CD4-positive, CD25-positive, alpha-beta regulatory T cell (primary cell): ENCODE data around the gene DPY19L3. TPM values are rescaled to one million over a fixed set of nuclear protein-coding genes. Genes with fewer than 3 reads are reported as not detected.
A peak's percentile ranks its signal among the peaks of the same experiment; 100 is the strongest.

Experiments used
- ATAC-seq, 2 donors: fragments of 150-1000 bp; cut with Tn5 transposase; one replicate each; pipeline ENCODE4 v1.10.0; 2021; ENCODE audit warnings: low read depth in 2 of 2, moderate number of reproducible peaks in 2 of 2, moderate library complexity in 1 of 2
- DNase-seq, 3 donors: peaks; one replicate each; pipeline versions ENCODE4 v3.0.0 to v3.0.0-alpha.2; 2012 to 2022; ENCODE audit warnings: mixed read lengths in 1 of 3
- H3K27ac ChIP-seq: one replicate; pipeline ENCODE4 v1.7.0; 2013; ENCODE audit warnings: mild to moderate bottlenecking, low read length; ENCODE audit not compliant: insufficient read depth, poor library complexity, severe bottlenecking
- H3K27me3 ChIP-seq: one replicate; pipeline ENCODE4 v1.7.0; 2013; ENCODE audit warnings: low read length; ENCODE audit not compliant: control insufficient read depth, insufficient read depth
- H3K36me3 ChIP-seq: one replicate; pipeline ENCODE4 v1.7.0; 2013; ENCODE audit warnings: mild to moderate bottlenecking, low read length, moderate library complexity; ENCODE audit not compliant: control insufficient read depth, insufficient read depth
- H3K4me1 ChIP-seq: 2 replicates; pipeline ENCODE4 v1.7.0; 2013; ENCODE audit warnings: mild to moderate bottlenecking, low read length; ENCODE audit not compliant: insufficient read depth, control insufficient read depth, poor library complexity, severe bottlenecking
- H3K4me3 ChIP-seq: one replicate; pipeline ENCODE4 v1.7.0; 2013; ENCODE audit warnings: low read depth, mild to moderate bottlenecking, low read length, moderate library complexity
- H3K9me3 ChIP-seq, 2 experiments: 1 replicate in 1 of 2; 2 replicates in 1 of 2; pipeline ENCODE4 v1.7.0; 2013; ENCODE audit warnings: low read length in 2 of 2, mild to moderate bottlenecking in 1 of 2, moderate library complexity in 1 of 2; ENCODE audit not compliant: control insufficient read depth in 2 of 2
- H3K27ac Mint-ChIP-seq, 3 donors: one replicate each; pipeline ENCODE4 v1.8.0; 2020 to 2022; ENCODE audit warnings: mild to moderate bottlenecking in 3 of 3, mixed read lengths in 3 of 3, moderate library complexity in 2 of 3
- H3K27me3 Mint-ChIP-seq: one replicate; pipeline ENCODE4 v1.8.0; 2022; ENCODE audit warnings: mild to moderate bottlenecking, mixed read lengths
- H3K36me3 Mint-ChIP-seq: one replicate; pipeline ENCODE4 v1.8.0; 2020; ENCODE audit warnings: mixed read lengths
- H3K4me1 Mint-ChIP-seq, 4 donors: one replicate each; pipeline ENCODE4 v1.8.0; 2020 to 2022; ENCODE audit warnings: mixed read lengths in 4 of 4, mild to moderate bottlenecking in 1 of 4
- H3K4me3 Mint-ChIP-seq, 4 donors: one replicate each; pipeline ENCODE4 v1.8.0; 2020 to 2022; ENCODE audit warnings: mild to moderate bottlenecking in 4 of 4, mixed read lengths in 4 of 4, moderate library complexity in 3 of 4
- H3K9me3 Mint-ChIP-seq, 7 donors: one replicate each; pipeline ENCODE4 v1.8.0; 2020 to 2022; ENCODE audit warnings: mixed read lengths in 7 of 7, mild to moderate bottlenecking in 3 of 7, moderate library complexity in 2 of 7
- polyA plus RNA-seq, 4 donors: library from polyadenylated mRNA; unstranded; fragments of 300-500 nt; fragmentation: Illumina TruSeq; gene quantifications; one replicate each; pipeline ENCODE4 v1.2.3, GENCODE V29; 2021
- total RNA-seq: library from RNA; stranded (reverse); gene quantifications from one replicate; pipeline ENCODE4 v1.2.3, GENCODE V29; 2022

DPY19L3 gene
- total and polyA plus RNA-seq, 5 donors from 2014 or later: 4.5 to 17.4 (median 5.9) TPM

- no peak for ATAC-seq
- Mint-ChIP-seq H3K4me1 (peaks cover 2 to 7% (median 4%) of the 10 kb centered on the region in 4 donors), H3K4me3 (peak overlapping the region in 1 of 4 donors; percentile 9), H3K9me3 (no peaks in the 10 kb centered on the region), H3K27ac (no peak overlapping the region), H3K36me3 (peaks cover 4% of the 10 kb centered on the region), H3K27me3 (no peaks in the 10 kb centered on the region)
- no peak overlapping the region for H3K4me3 ChIP-seq
- H3K27me3 ChIP-seq: no peaks in the 10 kb centered on the region
- H3K36me3 ChIP-seq: no peaks in the 10 kb centered on the region
- no peak overlapping the region for H3K27ac ChIP-seq
- no peaks in the 10 kb centered on the region for H3K4me1 ChIP-seq
- H3K9me3 ChIP-seq: no peaks in the 10 kb centered on the region
- DNase-seq: no peak
These were observed 7.9 kb upstream of the DPY19L3 start for GRCh38 chr19:32397671-32398101.

GRCh38 chr19:32401992-32402391, 3.6 kb upstream of the DPY19L3 start:
- Histone ChIP-seq H3K27me3 (no peaks in the 10 kb centered on the region), H3K27ac (no peak overlapping the region), H3K9me3 (no peaks in the 10 kb centered on the region), H3K36me3 (no peaks in the 10 kb centered on the region), H3K4me3 (no peak overlapping the region), H3K4me1 (peaks cover 16% of the 10 kb centered on the region)
- no peaks in the 10 kb centered on the region for H3K36me3 Mint-ChIP-seq
- ATAC-seq (no peak), DNase-seq (no peak)
- H3K27me3 Mint-ChIP-seq: no peaks in the 10 kb centered on the region
- H3K4me3 Mint-ChIP-seq: peak overlapping the region in 2 of 4 donors; percentile 56 to 72
- peak overlapping the region in 1 of 3 donors; percentile 43 for H3K27ac Mint-ChIP-seq
- H3K9me3 Mint-ChIP-seq: no peaks in the 10 kb centered on the region
- peaks cover 4 to 26% (median 8%) of the 10 kb centered on the region in 4 donors for H3K4me1 Mint-ChIP-seq

GRCh38 chr19:32403291-32403995, 2.1 kb upstream of the DPY19L3 start:
- peak overlapping the region in 1 of 3 donors; percentile 86 for H3K27ac Mint-ChIP-seq
- Histone ChIP-seq H3K36me3 (no peaks in the 10 kb centered on the region), H3K9me3 (no peaks in the 10 kb centered on the region), H3K27me3 (no peaks in the 10 kb centered on the region), H3K4me3 (no peak overlapping the region), H3K27ac (no peak overlapping the region), H3K4me1 (peaks cover 16% of the 10 kb centered on the region)
- no peaks in the 10 kb centered on the region for H3K27me3 Mint-ChIP-seq
- H3K9me3 Mint-ChIP-seq: no peaks in the 10 kb centered on the region
- no peak for DNase-seq
- peaks cover 4% of the 10 kb centered on the region for H3K36me3 Mint-ChIP-seq
- H3K4me3 Mint-ChIP-seq: peak overlapping the region; percentile 76 to 91 (median 84)
- no peak for ATAC-seq
- H3K4me1 Mint-ChIP-seq: peaks cover 4 to 34% (median 14%) of the 10 kb centered on the region in 4 donors

GRCh38 chr19:32404213-32404932, 1.2 kb upstream of the DPY19L3 start:
- peaks cover 1% of the 10 kb centered on the region for H3K36me3 ChIP-seq
- H3K9me3 Mint-ChIP-seq: no peaks in the 10 kb centered on the region
- H3K27me3 Mint-ChIP-seq: no peaks in the 10 kb centered on the region
- H3K27me3 ChIP-seq: no peaks in the 10 kb centered on the region
- peaks cover 7% of the 10 kb centered on the region for H3K36me3 Mint-ChIP-seq
- ATAC-seq: no peak
- H3K27ac ChIP-seq: peak overlapping the region; percentile 85
- H3K4me1 Mint-ChIP-seq: peaks cover 4 to 34% (median 14%) of the 10 kb centered on the region in 4 donors
- peak overlapping the region; percentile 6 to 92 (median 86) for H3K27ac Mint-ChIP-seq
- peak overlapping the region; percentile 64 for H3K4me3 ChIP-seq
- peaks cover 16% of the 10 kb centered on the region for H3K4me1 ChIP-seq
- no peak for DNase-seq
- H3K9me3 ChIP-seq: no peaks in the 10 kb centered on the region
- peak overlapping the region; percentile 80 to 91 (median 88) for H3K4me3 Mint-ChIP-seq

- H3K4me1 Mint-ChIP-seq: peaks cover 4 to 34% (median 14%) of the 10 kb centered on the region in 4 donors
These were observed 588 bp upstream of the DPY19L3 start for GRCh38 chr19:32404933-32405430.

GRCh38 chr19:32406161-32407003, 812 bp downstream of the DPY19L3 start:
- Mint-ChIP-seq H3K27ac (peak overlapping the region; percentile 74 to 88 (median 86)), H3K4me1 (peaks cover 0 to 34% (median 14%) of the 10 kb centered on the region in 4 donors), H3K36me3 (peaks cover 10% of the 10 kb centered on the region), H3K4me3 (peak overlapping the region; percentile 89 to 97 (median 94)), H3K9me3 (no peaks in the 10 kb centered on the region), H3K27me3 (no peaks in the 10 kb centered on the region)
- H3K4me1 ChIP-seq: peaks cover 16% of the 10 kb centered on the region
- ATAC-seq: no peak
- peak overlapping the region; percentile 59 for H3K4me3 ChIP-seq
- no peak for DNase-seq
- no peak overlapping the region for H3K27ac ChIP-seq
- H3K36me3 ChIP-seq: peaks cover 13% of the 10 kb centered on the region
- no peaks in the 10 kb centered on the region for H3K27me3 ChIP-seq
- no peaks in the 10 kb centered on the region for H3K9me3 ChIP-seq

More at GRCh38 chr19:32404933-32405430, 588 bp upstream of the DPY19L3 start:
- Histone ChIP-seq H3K9me3 (no peaks in the 10 kb centered on the region), H3K27me3 (no peaks in the 10 kb centered on the region), H3K27ac (peak overlapping the region; percentile 85), H3K4me3 (peak overlapping the region; percentile 64), H3K4me1 (peaks cover 16% of the 10 kb centered on the region), H3K36me3 (peaks cover 6% of the 10 kb centered on the region)
- Mint-ChIP-seq H3K9me3 (no peaks in the 10 kb centered on the region), H3K27ac (peak overlapping the region; percentile 14 to 93 (median 86)), H3K4me3 (peak overlapping the region; percentile 80 to 91 (median 88)), H3K27me3 (no peaks in the 10 kb centered on the region), H3K36me3 (peaks cover 10% of the 10 kb centered on the region)
- ATAC-seq (peak; percentile 3 to 4), DNase-seq (no peak)
